Hepatocyte (in vitro differentiated cells): ENCODE data around the gene TNFRSF4. TPM values are rescaled to one million over a fixed set of nuclear protein-coding genes. Genes with fewer than 3 reads are reported as not detected.

ENCODE experiments used
- DNase-seq: peaks from one replicate; pipeline ENCODE4 v3.0.0-alpha.2; 2016; ENCODE audit warnings: low spot score
- H2AFZ ChIP-seq: fragments of 200-600 bp; sonication (generic); 2 replicates; pipeline ENCODE4 v1.6.0; 2016; ENCODE audit warnings: antibody characterized with exemption, mild to moderate bottlenecking
- H3K27ac ChIP-seq: fragments of 200-600 bp; sonication (generic); 2 replicates; pipeline ENCODE4 v1.5.1; 2016; ENCODE audit warnings: mild to moderate bottlenecking
- H3K27me3 ChIP-seq: fragments of 200-600 bp; sonication (generic); 2 replicates; pipeline ENCODE4 v1.6.1; 2016
- H3K36me3 ChIP-seq: fragments of 200-600 bp; sonication (generic); replicated peaks from 2 replicates; pipeline ENCODE4 v1.5.1; 2016; ENCODE audit warnings: low read depth; ENCODE audit not compliant: insufficient read depth
- H3K4me1 ChIP-seq: fragments of 200-600 bp; sonication (generic); 2 replicates; pipeline ENCODE4 v1.5.1; 2016; ENCODE audit warnings: mild to moderate bottlenecking, moderate library complexity; ENCODE audit not compliant: insufficient read depth
- H3K4me2 ChIP-seq: fragments of 200-600 bp; sonication (generic); 2 replicates; pipeline ENCODE4 v1.6.0; 2016
- H3K4me3 ChIP-seq: fragments of 200-600 bp; sonication (generic); 2 replicates; pipeline ENCODE4 v1.5.1; 2016; ENCODE audit warnings: mild to moderate bottlenecking
- H3K79me2 ChIP-seq: fragments of 200-600 bp; sonication (generic); 2 replicates; pipeline ENCODE4 v1.6.0; 2017; ENCODE audit warnings: mild to moderate bottlenecking
- H3K9me2 ChIP-seq: fragments of 200-600 bp; sonication (generic); replicated peaks from 2 replicates; pipeline ENCODE4 v1.6.0; 2017; ENCODE audit warnings: mild to moderate bottlenecking; ENCODE audit not compliant: insufficient read depth
- H3K9me3 ChIP-seq: fragments of 200-600 bp; sonication (generic); 2 replicates; pipeline ENCODE4 v1.5.1; 2016; ENCODE audit warnings: low read depth, mild to moderate bottlenecking
- H4K20me1 ChIP-seq: fragments of 200-600 bp; sonication (generic); 2 replicates; pipeline ENCODE4 v1.6.0; 2016; ENCODE audit warnings: mild to moderate bottlenecking; ENCODE audit not compliant: insufficient read depth, poor library complexity, severe bottlenecking
- CTCF ChIP-seq: fragments of 200-600 bp; sonication (generic); IDR thresholded peaks from 2 replicates; pipeline ENCODE4 v1.5.1; 2016; ENCODE audit warnings: antibody characterized with exemption, mild to moderate bottlenecking; ENCODE audit not compliant: poor library complexity
- EZH2 ChIP-seq: fragments of 200-600 bp; sonication (generic); IDR thresholded peaks from 2 replicates; pipeline ENCODE4 v1.6.1; 2016; ENCODE audit warnings: antibody characterized with exemption, mild to moderate bottlenecking, borderline replicate concordance
- EZH2phosphoT487 ChIP-seq: fragments of 200-600 bp; sonication (generic); IDR thresholded peaks from one replicate; pipeline ENCODE4 v1.6.1; 2018; ENCODE audit warnings: antibody characterized with exemption, mild to moderate bottlenecking, low read depth, moderate library complexity; ENCODE audit not compliant: unreplicated experiment, severe bottlenecking
- WGBS: methylation state at CpG from one replicate; pipeline ENCODE4 v1.1.6; 2016; ENCODE audit warnings: low lambda C conversion rate; ENCODE audit errors: missing lambda C conversion rate; 5-methylcytosine and 5-hydroxymethylcytosine counted together
- polyA plus RNA-seq: library from polyadenylated mRNA; unstranded; fragments of >200 nt; fragmentation: Nextera tagmentation; extraction: Ambion mirVana; gene quantifications from 2 replicates; pipeline ENCODE4 v1.2.1, GENCODE V29; 2016
- total RNA-seq: library from RNA; depleted of rRNA; stranded (reverse); fragments of >200 nt; gene quantifications from 2 replicates; pipeline ENCODE4 v1.2.3, GENCODE V29; 2014

TNFRSF4 gene
- total and polyA plus RNA-seq, 2 experiments from 2014 or later = not detected

GRCh38 chr1:1183833-1184775, 29.8 kb downstream of the TNFRSF4 start:
- 90% methylated on average over 29 of the region's 33 CpGs for WGBS

GRCh38 chr1:1183221-1183747, 30.7 kb downstream of the TNFRSF4 start:
- Histone ChIP-seq H3K27me3 (no peaks in the 10 kb centered on the region), H2AFZ (no peak overlapping the region), H3K27ac (no peak overlapping the region), H3K4me2 (no peak overlapping the region), H3K36me3 (no peaks in the 10 kb centered on the region), H3K9me3 (no peaks in the 10 kb centered on the region), H3K9me2 (no peaks in the 10 kb centered on the region), H3K4me3 (no peak overlapping the region), H3K79me2 (no peaks in the 10 kb centered on the region), H4K20me1 (no peaks in the 10 kb centered on the region), H3K4me1 (no peaks in the 10 kb centered on the region)
- WGBS = 95% methylated on average over 21 of the region's 21 CpGs
- no peak for DNase-seq
- TF ChIP-seq EZH2phosphoT487 (no peak), EZH2 (no peak), CTCF (no peak)

More at GRCh38 chr1:1183833-1184775, 29.8 kb downstream of the TNFRSF4 start:
- Histone ChIP-seq H3K79me2 (no peaks in the 10 kb centered on the region), H2AFZ (no peak overlapping the region), H3K4me3 (no peak overlapping the region), H3K9me3 (no peaks in the 10 kb centered on the region), H3K4me2 (no peak overlapping the region), H3K9me2 (no peaks in the 10 kb centered on the region), H3K27me3 (no peaks in the 10 kb centered on the region), H3K36me3 (no peaks in the 10 kb centered on the region), H3K27ac (no peak overlapping the region), H3K4me1 (no peaks in the 10 kb centered on the region), H4K20me1 (no peaks in the 10 kb centered on the region)
- DNase-seq = no peak
- TF ChIP-seq EZH2 (no peak), EZH2phosphoT487 (no peak), CTCF (no peak)

- no peak overlapping the region for H3K4me3 ChIP-seq
- no peak for TF ChIP-seq EZH2phosphoT487
- no peak for TF ChIP-seq EZH2
- no peak overlapping the region for H3K4me2 ChIP-seq
- H3K9me2 ChIP-seq = no peaks in the 10 kb centered on the region
- no peak overlapping the region for H3K27ac ChIP-seq
- H3K4me1 ChIP-seq = no peaks in the 10 kb centered on the region
- no peaks in the 10 kb centered on the region for H3K9me3 ChIP-seq
- no peak for DNase-seq
- 93% methylated on average over 36 of the region's 39 CpGs for WGBS
- no peaks in the 10 kb centered on the region for H3K36me3 ChIP-seq
- no peaks in the 10 kb centered on the region for H3K79me2 ChIP-seq
- H3K27me3 ChIP-seq = no peaks in the 10 kb centered on the region
- no peak overlapping the region for H2AFZ ChIP-seq
- no peaks in the 10 kb centered on the region for H4K20me1 ChIP-seq
These were observed 31.3 kb downstream of the TNFRSF4 start for GRCh38 chr1:1182491-1183220.
